Chondrocyte (in vitro differentiated cells): ENCODE measurements around the gene RNF126. TPM values are rescaled to one million over a fixed set of nuclear protein-coding genes. Genes with fewer than 3 reads are reported as not detected.

Experiments used
- DNase-seq: peaks from one replicate; pipeline ENCODE4 v3.0.0; 2021; ENCODE audit warnings: mixed read lengths, low spot score
- H3K27ac Mint-ChIP-seq: one replicate; pipeline ENCODE4 v1.8.0; 2021; ENCODE audit warnings: mild to moderate bottlenecking, moderate library complexity, mixed read lengths; ENCODE audit not compliant: unreplicated experiment
- H3K27me3 Mint-ChIP-seq: 2 replicates; pipeline ENCODE4 v1.8.0; 2021; ENCODE audit warnings: low read depth, mixed read lengths
- H3K36me3 Mint-ChIP-seq: 2 replicates; pipeline ENCODE4 v1.8.0; 2021; ENCODE audit warnings: low read depth, mixed read lengths
- H3K4me1 Mint-ChIP-seq: 2 replicates; pipeline ENCODE4 v1.8.0; 2021; ENCODE audit warnings: low read depth, mild to moderate bottlenecking, mixed read lengths
- H3K4me3 Mint-ChIP-seq: one replicate; pipeline ENCODE4 v1.8.0; 2021; ENCODE audit warnings: mild to moderate bottlenecking, moderate library complexity, mixed read lengths; ENCODE audit not compliant: unreplicated experiment
- H3K9me3 Mint-ChIP-seq: 2 replicates; pipeline ENCODE4 v1.8.0; 2021; ENCODE audit warnings: low read depth, mixed read lengths
- total RNA-seq: library from RNA; stranded (reverse); gene quantifications from 3 replicates; pipeline ENCODE4 v1.2.1, GENCODE V29; 2021
- TF ChIP-seq, protein P1 (sequence below): fragments of 200-600 bp; sonication (generic); IDR thresholded peaks from 2 replicates; pipeline ENCODE4 v1.5.0; 2021; ENCODE audit warnings: antibody characterized with exemption, mild to moderate bottlenecking, moderate library complexity

Gene RNF126
- total RNA-seq, 1 donor from 2014 or later, result 29.5 TPM

DNA sequence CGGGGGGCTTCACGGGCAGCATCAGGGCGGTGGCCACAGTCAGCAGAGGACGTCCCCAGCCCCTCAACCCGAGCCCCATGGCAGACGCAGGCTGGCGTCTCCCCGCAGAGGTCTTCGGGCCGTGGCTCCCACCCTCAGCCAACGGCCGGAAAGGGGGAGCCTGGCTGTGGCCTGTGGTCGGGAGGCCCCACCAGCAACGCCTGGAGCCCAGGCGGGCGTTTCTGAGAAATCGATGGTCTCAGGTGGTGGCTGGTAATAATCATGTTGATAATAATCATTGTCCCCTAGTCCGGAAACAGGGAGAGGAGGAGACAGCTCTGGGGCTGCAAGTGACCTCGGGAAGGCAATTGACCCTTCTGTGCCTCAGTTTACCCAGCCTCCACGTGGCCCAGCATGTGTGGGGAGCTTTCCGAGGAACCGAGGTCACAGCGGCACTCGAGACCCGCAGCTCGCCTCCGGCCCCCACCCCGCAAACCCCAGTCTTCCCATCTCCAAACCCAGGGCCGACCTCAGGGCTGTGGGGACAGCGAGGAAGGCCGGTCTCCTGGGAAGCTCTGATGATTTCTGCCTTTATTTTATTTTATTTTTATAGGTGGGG is 32.4 kb upstream of the RNF126 start, which contains the start of gene PRSS57:
Gene PRSS57 (minus strand): TSS at position 101 of the 598 bp plus-strand sequence. CDS start 22 bp downstream, at position 79.
- TF ChIP-seq, protein P1, sequence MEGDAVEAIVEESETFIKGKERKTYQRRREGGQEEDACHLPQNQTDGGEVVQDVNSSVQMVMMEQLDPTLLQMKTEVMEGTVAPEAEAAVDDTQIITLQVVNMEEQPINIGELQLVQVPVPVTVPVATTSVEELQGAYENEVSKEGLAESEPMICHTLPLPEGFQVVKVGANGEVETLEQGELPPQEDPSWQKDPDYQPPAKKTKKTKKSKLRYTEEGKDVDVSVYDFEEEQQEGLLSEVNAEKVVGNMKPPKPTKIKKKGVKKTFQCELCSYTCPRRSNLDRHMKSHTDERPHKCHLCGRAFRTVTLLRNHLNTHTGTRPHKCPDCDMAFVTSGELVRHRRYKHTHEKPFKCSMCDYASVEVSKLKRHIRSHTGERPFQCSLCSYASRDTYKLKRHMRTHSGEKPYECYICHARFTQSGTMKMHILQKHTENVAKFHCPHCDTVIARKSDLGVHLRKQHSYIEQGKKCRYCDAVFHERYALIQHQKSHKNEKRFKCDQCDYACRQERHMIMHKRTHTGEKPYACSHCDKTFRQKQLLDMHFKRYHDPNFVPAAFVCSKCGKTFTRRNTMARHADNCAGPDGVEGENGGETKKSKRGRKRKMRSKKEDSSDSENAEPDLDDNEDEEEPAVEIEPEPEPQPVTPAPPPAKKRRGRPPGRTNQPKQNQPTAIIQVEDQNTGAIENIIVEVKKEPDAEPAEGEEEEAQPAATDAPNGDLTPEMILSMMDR, result no peak
- Mint-ChIP-seq H3K4me3 (no peak within 1 kb of the TSS), H3K9me3 (no peaks in the 10 kb centered on the region), H3K27ac (no peak within 1 kb of the TSS), H3K4me1 (no peaks in the 10 kb centered on the region), H3K36me3 (no peaks in the 10 kb centered on the region), H3K27me3 (no peaks in the 10 kb centered on the region)
- no peak for DNase-seq

DNA sequence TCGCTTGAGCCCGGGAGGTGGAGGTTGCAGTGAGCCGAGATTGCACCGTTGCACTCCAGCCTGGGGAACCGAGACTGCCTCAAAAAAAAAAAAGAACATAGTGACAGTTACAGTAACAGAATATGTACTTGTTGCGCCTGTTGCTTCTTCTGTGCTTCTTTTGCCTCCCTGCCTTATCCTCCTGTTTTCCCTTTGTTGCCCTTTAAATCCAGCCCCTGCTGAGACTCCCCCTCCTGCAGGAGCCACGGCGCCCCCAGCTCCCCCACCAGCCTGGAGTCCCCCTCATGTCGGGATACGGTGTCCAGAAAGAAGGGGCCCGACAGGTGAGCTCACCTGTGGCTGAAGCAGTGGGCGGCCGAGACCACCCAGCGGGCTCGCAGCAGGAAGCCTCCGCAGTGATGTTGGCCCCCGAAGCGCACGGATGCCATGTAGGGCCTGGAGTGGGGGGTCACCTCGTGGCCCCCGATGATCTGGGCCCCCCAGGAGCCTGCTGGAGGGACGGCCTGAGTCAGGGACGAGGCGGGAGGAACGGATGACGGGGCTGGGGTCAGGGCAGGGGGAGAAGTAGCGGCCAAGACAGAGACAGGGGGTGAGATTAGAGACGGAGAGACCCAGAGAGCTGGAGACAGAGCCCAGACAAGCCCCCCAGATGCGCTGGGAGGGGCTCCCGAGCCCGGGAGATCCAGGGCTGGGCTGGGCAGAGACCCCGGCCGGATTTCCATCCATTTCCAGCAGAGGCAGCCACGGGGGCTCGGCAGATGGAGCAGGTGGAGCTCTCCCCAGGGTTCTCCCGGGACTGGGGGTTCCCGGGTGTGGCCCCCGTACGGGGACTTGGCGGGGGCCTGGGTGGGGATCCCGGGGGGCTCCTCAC is 31.7 kb upstream of the RNF126 start:
- TF ChIP-seq, protein P1, result no peak
- DNase-seq, result no peak
- Mint-ChIP-seq H3K9me3 (no peaks in the 10 kb centered on the region), H3K4me3 (no peak overlapping the region), H3K36me3 (no peaks in the 10 kb centered on the region), H3K4me1 (no peaks in the 10 kb centered on the region), H3K27ac (no peak overlapping the region), H3K27me3 (no peaks in the 10 kb centered on the region)

DNA sequence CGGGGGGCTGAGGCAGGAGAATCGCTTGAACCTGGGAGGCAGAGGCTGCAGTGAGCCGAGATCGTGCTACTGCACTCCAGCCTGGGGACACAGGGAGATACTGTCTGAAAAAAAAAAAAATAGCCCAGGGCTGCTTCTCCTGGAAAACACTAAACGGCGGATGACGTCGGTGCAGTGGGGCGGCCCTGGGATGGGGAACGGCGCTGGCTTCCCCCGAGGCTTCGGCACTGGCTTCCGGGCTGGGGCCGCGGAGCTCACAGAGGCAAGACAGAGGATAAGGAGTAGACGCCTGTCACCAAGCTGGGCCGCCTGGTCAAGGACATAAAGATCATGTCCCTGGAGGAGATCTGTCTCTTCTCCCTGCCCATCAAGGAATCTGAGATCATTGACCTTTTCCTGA is 27.2 kb upstream of the RNF126 start:
- TF ChIP-seq, protein P1, result no peak
- Mint-ChIP-seq H3K4me3 (no peak overlapping the region), H3K27ac (no peak overlapping the region), H3K27me3 (no peaks in the 10 kb centered on the region), H3K36me3 (no peaks in the 10 kb centered on the region), H3K9me3 (no peaks in the 10 kb centered on the region), H3K4me1 (no peaks in the 10 kb centered on the region)
- DNase-seq, result no peak

DNA sequence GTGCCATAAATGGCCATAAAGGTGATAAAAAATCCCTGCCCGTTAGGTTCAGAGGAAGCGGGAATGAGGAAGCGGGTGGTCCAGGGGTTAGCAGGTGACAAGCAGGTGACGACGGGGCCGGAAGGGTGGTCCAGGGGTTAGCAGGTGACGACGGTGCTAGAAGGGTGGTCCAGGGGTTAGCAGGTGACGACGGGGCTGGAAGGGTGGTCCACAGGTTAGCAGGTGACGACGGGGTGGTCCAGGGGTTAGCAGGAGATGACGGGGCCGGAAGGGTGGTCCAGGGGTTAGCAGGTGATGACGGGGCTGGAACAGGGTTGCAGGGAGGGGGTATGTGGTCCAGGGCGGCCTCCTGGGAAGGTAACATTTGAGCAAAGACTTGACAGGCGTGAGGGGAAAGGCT is 26.0 kb upstream of the RNF126 start:
- Mint-ChIP-seq H3K9me3 (no peaks in the 10 kb centered on the region), H3K4me3 (no peak overlapping the region), H3K4me1 (no peaks in the 10 kb centered on the region), H3K27ac (no peak overlapping the region), H3K36me3 (no peaks in the 10 kb centered on the region), H3K27me3 (no peaks in the 10 kb centered on the region)
- TF ChIP-seq, protein P1, result no peak
- DNase-seq, result no peak

DNA sequence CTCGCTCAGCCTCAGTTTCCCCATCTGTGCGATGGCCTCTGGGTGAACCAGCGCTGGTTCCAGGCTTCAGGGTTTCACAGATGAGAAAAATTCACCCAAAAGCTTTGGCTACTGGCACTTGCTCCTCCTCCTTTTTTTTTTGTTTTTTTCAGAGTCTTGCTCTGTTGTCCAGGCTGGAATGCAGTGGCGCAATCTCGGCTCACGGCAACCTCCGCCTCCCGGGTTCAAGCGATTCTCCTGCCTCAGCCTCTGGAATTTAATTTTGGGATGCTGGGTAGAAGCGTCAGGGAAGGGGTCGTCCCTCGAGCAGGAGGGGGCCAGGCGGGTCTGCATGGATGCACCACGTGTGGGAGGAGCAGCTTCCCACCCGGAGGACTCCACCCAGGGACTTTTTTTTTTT is 25.2 kb upstream of the RNF126 start:
- no peak overlapping the region for H3K27ac Mint-ChIP-seq
- H3K36me3 Mint-ChIP-seq, result no peaks in the 10 kb centered on the region
- no peak for DNase-seq
- no peaks in the 10 kb centered on the region for H3K4me1 Mint-ChIP-seq
- no peaks in the 10 kb centered on the region for H3K9me3 Mint-ChIP-seq
- H3K4me3 Mint-ChIP-seq, result no peak overlapping the region
- no peaks in the 10 kb centered on the region for H3K27me3 Mint-ChIP-seq
- TF ChIP-seq, protein P1, result no peak
